Measurements from ENCODE around the gene POLR2E. TPM values are rescaled to one million over a fixed set of nuclear protein-coding genes. Genes with fewer than 3 reads are reported as not detected.

POLR2E gene
- total RNA-seq, 1 donor from 2014 or later = 156 TPM

DNA sequence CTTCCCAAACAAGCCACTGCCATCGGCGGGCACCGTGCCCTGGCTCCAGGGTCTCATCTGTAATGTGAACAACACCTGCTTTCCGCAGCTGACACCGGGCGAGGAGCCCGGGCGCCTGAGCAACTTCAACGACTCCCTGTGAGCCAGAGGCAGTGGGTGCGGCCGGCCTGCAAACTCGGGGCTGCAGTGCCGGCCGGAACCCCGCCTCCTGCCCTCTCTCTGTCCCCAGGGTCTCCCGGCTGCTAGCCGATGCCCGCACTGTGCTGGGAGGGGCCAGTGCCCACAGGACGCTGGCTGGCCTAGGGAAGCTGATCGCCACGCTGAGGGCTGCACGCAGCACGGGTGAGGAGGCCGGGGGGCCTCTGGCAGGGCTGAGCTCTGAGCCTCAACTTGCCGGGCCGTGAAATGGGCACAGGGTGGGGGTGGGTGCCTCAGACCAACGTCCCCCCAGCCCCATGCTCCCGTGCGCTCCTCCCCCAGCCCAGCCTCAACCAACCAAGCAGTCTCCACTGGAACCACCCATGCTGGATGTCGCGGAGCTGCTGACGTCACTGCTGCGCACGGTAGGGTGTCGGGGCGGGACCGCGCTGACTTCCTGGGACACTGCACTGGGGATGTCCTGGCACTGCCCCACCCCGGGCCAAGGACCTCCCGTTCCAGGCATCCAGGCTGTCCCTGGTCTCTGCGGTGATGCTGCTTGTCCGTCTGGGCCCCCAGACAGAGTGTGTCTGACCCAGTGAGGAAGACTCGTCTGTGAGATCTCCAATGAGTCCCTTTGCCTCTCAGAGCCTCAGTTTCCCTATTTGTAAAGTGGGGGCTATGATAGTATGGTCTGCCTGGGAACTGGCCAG is 53.1 kb downstream of the POLR2E start:
- TF ChIP-seq, protein P1, sequence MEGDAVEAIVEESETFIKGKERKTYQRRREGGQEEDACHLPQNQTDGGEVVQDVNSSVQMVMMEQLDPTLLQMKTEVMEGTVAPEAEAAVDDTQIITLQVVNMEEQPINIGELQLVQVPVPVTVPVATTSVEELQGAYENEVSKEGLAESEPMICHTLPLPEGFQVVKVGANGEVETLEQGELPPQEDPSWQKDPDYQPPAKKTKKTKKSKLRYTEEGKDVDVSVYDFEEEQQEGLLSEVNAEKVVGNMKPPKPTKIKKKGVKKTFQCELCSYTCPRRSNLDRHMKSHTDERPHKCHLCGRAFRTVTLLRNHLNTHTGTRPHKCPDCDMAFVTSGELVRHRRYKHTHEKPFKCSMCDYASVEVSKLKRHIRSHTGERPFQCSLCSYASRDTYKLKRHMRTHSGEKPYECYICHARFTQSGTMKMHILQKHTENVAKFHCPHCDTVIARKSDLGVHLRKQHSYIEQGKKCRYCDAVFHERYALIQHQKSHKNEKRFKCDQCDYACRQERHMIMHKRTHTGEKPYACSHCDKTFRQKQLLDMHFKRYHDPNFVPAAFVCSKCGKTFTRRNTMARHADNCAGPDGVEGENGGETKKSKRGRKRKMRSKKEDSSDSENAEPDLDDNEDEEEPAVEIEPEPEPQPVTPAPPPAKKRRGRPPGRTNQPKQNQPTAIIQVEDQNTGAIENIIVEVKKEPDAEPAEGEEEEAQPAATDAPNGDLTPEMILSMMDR (IDR thresholded peaks at IDR 0.05) = no peak
- H3K36me3 Mint-ChIP-seq (ENCODE audit: unreplicated experiment) = peaks cover 6% of the 10 kb centered on the region
- H3K27ac Mint-ChIP-seq (ENCODE audit: unreplicated experiment) = no peak overlapping the region
- H3K27me3 Mint-ChIP-seq (ENCODE audit: unreplicated experiment) = no peaks in the 10 kb centered on the region
- H3K9me3 Mint-ChIP-seq (ENCODE audit: unreplicated experiment) = no peaks in the 10 kb centered on the region
- DNase-seq (ENCODE audit: extremely low spot score, unreplicated experiment) = no peak
- no peak overlapping the region for H3K4me3 Mint-ChIP-seq (ENCODE audit: unreplicated experiment)
- peaks cover 43% of the 10 kb centered on the region for H3K4me1 Mint-ChIP-seq (ENCODE audit: unreplicated experiment)

GRCh38 chr19:1041272-1041834 is 53.8 kb downstream of the POLR2E start:
- DNase-seq (ENCODE audit: extremely low spot score, unreplicated experiment) = no peak
- peak overlapping the region; percentile 88 for H3K4me3 Mint-ChIP-seq (ENCODE audit: unreplicated experiment)
- no peaks in the 10 kb centered on the region for H3K9me3 Mint-ChIP-seq (ENCODE audit: unreplicated experiment)
- TF ChIP-seq, protein P1 (IDR thresholded peaks at IDR 0.05) = no peak
- no peak overlapping the region for H3K27ac Mint-ChIP-seq (ENCODE audit: unreplicated experiment)
- peaks cover 8% of the 10 kb centered on the region for H3K36me3 Mint-ChIP-seq (ENCODE audit: unreplicated experiment)
- H3K4me1 Mint-ChIP-seq (ENCODE audit: unreplicated experiment) = peaks cover 45% of the 10 kb centered on the region
- H3K27me3 Mint-ChIP-seq (ENCODE audit: unreplicated experiment) = no peaks in the 10 kb centered on the region

DNA sequence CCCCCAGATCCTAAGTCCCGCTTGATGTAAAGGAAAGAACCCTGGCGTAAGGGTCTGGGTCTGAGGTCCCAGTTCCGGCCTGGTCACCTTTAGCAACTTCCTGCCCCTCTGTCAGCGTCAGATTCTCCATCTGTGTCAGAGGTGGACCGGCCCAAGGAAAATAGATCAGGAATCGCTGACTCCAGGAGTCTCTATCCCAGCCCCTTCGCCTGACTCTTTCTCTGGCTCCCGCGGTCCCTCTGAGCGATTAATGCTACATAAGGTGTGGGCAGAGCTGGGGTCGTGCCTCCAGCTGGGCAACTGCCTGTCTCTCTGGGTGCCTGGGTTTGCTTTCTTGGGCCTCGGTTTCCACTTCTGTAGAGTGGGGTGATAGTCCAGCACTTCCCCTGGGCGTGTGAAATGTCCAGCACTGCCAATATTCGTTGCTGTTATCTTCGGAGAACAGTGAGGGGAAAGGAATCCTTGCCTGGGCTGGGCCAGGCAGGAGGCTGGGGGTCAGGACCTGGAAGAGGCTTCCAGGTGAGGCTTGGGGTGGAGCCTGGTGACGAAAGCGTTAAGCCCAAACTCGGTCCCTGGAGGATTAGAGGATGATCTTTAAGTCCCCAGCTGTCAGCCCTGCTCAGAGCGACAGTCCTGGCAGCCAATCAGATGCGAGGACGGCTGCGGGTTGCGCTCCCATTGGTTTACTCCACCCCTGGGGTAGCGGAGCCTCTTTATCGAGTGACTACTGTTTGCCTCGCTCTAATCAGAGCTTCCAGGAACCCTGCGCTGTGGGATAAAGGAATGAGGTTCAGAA is 54.5 kb downstream of the POLR2E start:
- Mint-ChIP-seq H3K27me3 (ENCODE audit: unreplicated experiment) (no peaks in the 10 kb centered on the region), H3K9me3 (ENCODE audit: unreplicated experiment) (no peaks in the 10 kb centered on the region), H3K4me3 (ENCODE audit: unreplicated experiment) (peak overlapping the region; percentile 88), H3K4me1 (ENCODE audit: unreplicated experiment) (peaks cover 47% of the 10 kb centered on the region), H3K27ac (ENCODE audit: unreplicated experiment) (peak overlapping the region; percentile 63), H3K36me3 (ENCODE audit: unreplicated experiment) (peaks cover 12% of the 10 kb centered on the region)
- TF ChIP-seq, protein P1 (IDR thresholded peaks at IDR 0.05) = no peak
- no peak for DNase-seq (ENCODE audit: extremely low spot score, unreplicated experiment)

GRCh38 chr19:1039646-1040475 is 55.3 kb downstream of the POLR2E start, which contains the start of gene ABCA7:
Gene ABCA7 (plus strand): TSS chr19:1040107. CDS start chr19:1041362, 1,255 bp downstream.
- H3K36me3 Mint-ChIP-seq (ENCODE audit: unreplicated experiment) = peaks cover 15% of the 10 kb centered on the region
- peak within 1 kb of the TSS; percentile 88 for H3K4me3 Mint-ChIP-seq (ENCODE audit: unreplicated experiment)
- no peaks in the 10 kb centered on the region for H3K27me3 Mint-ChIP-seq (ENCODE audit: unreplicated experiment)
- peaks cover 49% of the 10 kb centered on the region for H3K4me1 Mint-ChIP-seq (ENCODE audit: unreplicated experiment)
- DNase-seq (ENCODE audit: extremely low spot score, unreplicated experiment) = peak; percentile 98
- TF ChIP-seq, protein P1 (IDR thresholded peaks at IDR 0.05) = no peak
- H3K27ac Mint-ChIP-seq (ENCODE audit: unreplicated experiment) = peak within 1 kb of the TSS; percentile 89
- H3K9me3 Mint-ChIP-seq (ENCODE audit: unreplicated experiment) = no peaks in the 10 kb centered on the region

Data from osteocyte (in vitro differentiated cells).